Gastroesophageal sphincter (tissue), 4 donors: ENCODE data around the gene CRYBA2. TPM values are rescaled to one million over a fixed set of nuclear protein-coding genes. Genes with fewer than 3 reads are reported as not detected.

Source experiments
- ATAC-seq: fragments of 150-250 bp; one replicate; pipeline ENCODE4 v1.9.1; 2016; ENCODE audit warnings: mild to moderate bottlenecking, moderate library complexity
- H3K27ac ChIP-seq, 4 donors: fragments of 200-600 bp; sonication (generic) in 3 of 4; 1 replicate in 3 of 4; 2 replicates in 1 of 4; pipeline ENCODE4 v1.5.1; 2016 to 2019
- H3K27me3 ChIP-seq: fragments of 200-600 bp; sonication (generic); one replicate; pipeline ENCODE4 v1.5.1; 2019
- H3K36me3 ChIP-seq, 2 donors: fragments of 200-600 bp; sonication (generic); one replicate each; pipeline ENCODE4 v1.5.1; 2019; ENCODE audit warnings: control low read depth in 1 of 2
- H3K4me1 ChIP-seq, 3 donors: fragments of 200-600 bp; sonication (generic); 1 replicate in 2 of 3; 2 replicates in 1 of 3; pipeline ENCODE4 v1.5.1; 2016 to 2019; ENCODE audit warnings: control low read depth in 2 of 3
- H3K4me3 ChIP-seq, 2 donors: fragments of 200-600 bp; sonication (generic); one replicate each; pipeline ENCODE4 v1.5.1; 2019; ENCODE audit warnings: mild to moderate bottlenecking in 1 of 2, moderate library complexity in 1 of 2
- H3K9me3 ChIP-seq, 3 donors: fragments of 200-600 bp; sonication (generic); one replicate each; pipeline ENCODE4 v1.5.1; 2017 to 2019; ENCODE audit warnings: control low read depth in 2 of 3
- EP300 ChIP-seq: sonication (generic); formaldehyde crosslinking; IDR thresholded peaks from one replicate; pipeline ENCODE4 v1.6.1; 2017; ENCODE audit warnings: antibody characterized with exemption, mild to moderate bottlenecking
- POLR2A ChIP-seq, 2 donors: fragments of 450-650 bp; IDR thresholded peaks; one replicate each; pipeline ENCODE4 v1.6.1; 2017; ENCODE audit warnings: antibody characterized with exemption in 2 of 2, mild to moderate bottlenecking in 2 of 2, moderate library complexity in 1 of 2
- POLR2AphosphoS5 ChIP-seq: sonication (generic); formaldehyde crosslinking; IDR thresholded peaks from one replicate; pipeline ENCODE4 v1.6.1; 2017; ENCODE audit warnings: antibody characterized with exemption
- WGBS, 2 donors: methylation state at CpG; one replicate each; pipeline ENCODE4 v1.1.5; 2018; ENCODE audit warnings: low coverage in 1 of 2; 5-methylcytosine and 5-hydroxymethylcytosine counted together
- small RNA-seq, 4 donors: library from RNA; depleted of rRNA; stranded (forward); fragments of <200 nt; gene quantifications; one replicate each; pipeline ENCODE3, GENCODE V24; 2016
- total RNA-seq, 4 donors: library from RNA; depleted of rRNA; stranded (reverse); fragments of >200 nt; gene quantifications; one replicate each; pipeline ENCODE4 v1.1.0, GENCODE V29; 2016
- TF ChIP-seq, protein P1 (sequence below), 4 experiments: fragments of 200-600 bp in 2 of 4; fragments of 450-650 bp in 2 of 4; sonication (generic) in 1 of 4; IDR thresholded peaks; one replicate each; pipeline ENCODE4 v1.5.1; 2017 to 2019; ENCODE audit warnings: antibody characterized with exemption in 4 of 4, mild to moderate bottlenecking in 2 of 4, moderate library complexity in 2 of 4

The CRYBA2 gene
- total RNA-seq, 4 donors from 2014 or later: not detected

DNA sequence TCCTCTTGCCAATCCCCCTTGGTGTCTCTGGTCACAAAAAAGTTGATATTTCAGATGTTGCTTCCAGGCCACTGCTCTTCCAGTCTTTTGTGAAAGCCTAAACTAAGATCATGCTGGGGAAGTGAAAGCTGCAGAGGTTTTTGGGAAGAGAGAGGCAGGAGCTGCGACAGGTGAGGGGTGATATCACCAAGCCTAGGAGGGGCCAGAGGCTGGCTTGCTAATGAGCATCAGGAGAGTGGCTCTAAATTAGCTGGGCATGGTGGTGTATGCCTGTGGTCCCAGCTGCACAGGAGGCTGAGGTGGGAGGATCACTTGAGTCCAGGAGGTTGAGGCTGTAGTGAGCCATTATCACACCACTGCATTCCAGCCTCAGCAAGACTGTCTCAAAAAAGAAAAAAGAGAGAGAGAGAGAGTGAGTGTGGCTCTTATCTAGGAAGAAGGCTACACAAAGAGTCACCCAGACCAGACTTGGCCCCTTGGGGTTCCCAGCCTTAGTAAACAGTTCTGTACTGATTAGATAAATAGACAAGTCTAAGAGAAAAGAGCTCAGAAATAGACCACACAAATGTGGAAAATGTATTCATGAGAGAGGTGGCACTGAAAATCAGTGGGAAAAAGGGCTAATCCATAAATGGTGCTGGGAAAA lies 48.3 kb downstream of the CRYBA2 start:
- Histone ChIP-seq H3K4me3 (no peak overlapping the region), H3K9me3 (no peaks in the 10 kb centered on the region), H3K4me1 (no peaks in the 10 kb centered on the region), H3K27ac (no peak overlapping the region), H3K36me3 (no peaks in the 10 kb centered on the region), H3K27me3 (peaks cover 62% of the 10 kb centered on the region)
- TF ChIP-seq POLR2AphosphoS5: no peak
- TF ChIP-seq EP300: no peak
- no peak for TF ChIP-seq POLR2A (IDR thresholded peaks at IDR 0.05)
- TF ChIP-seq, protein P1, sequence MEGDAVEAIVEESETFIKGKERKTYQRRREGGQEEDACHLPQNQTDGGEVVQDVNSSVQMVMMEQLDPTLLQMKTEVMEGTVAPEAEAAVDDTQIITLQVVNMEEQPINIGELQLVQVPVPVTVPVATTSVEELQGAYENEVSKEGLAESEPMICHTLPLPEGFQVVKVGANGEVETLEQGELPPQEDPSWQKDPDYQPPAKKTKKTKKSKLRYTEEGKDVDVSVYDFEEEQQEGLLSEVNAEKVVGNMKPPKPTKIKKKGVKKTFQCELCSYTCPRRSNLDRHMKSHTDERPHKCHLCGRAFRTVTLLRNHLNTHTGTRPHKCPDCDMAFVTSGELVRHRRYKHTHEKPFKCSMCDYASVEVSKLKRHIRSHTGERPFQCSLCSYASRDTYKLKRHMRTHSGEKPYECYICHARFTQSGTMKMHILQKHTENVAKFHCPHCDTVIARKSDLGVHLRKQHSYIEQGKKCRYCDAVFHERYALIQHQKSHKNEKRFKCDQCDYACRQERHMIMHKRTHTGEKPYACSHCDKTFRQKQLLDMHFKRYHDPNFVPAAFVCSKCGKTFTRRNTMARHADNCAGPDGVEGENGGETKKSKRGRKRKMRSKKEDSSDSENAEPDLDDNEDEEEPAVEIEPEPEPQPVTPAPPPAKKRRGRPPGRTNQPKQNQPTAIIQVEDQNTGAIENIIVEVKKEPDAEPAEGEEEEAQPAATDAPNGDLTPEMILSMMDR (IDR thresholded peaks at IDR 0.05): no peak
- ATAC-seq: no peak
- 75% methylated on average over 1 of the region's 1 CpG; no CpG with 5 or more reads in 1 of the 2 donors for WGBS, 2 donors

Small RNA genes within 50 kb of the gene (small RNA-seq; reads per million reads assigned to genes)
- 5.1 to 65.2 (median 9.7) reads per million in 4 donors for gene MIR375

Other genes with a start within 250 kb of the CRYBA2 start
- 10 to 100 TPM; 20.9 to 29.0 (median 23.5) TPM for gene CYP27A1, start 211.3 kb downstream of the CRYBA2 start, total RNA-seq
- gene PRKAG3, start 161.6 kb downstream of the CRYBA2 start, total RNA-seq: not detected
- 1 to 10 TPM; 1.3 to 4.2 (median 4.0) TPM for gene WNT6, start 133.6 kb downstream of the CRYBA2 start, total RNA-seq
- not detected for gene WNT10A, start 112.6 kb downstream of the CRYBA2 start, total RNA-seq
- under 1 TPM in 2 of 4 donors, not detected in 2; 0.27 to 0.35 TPM for gene CDK5R2, start 33.8 kb downstream of the CRYBA2 start, total RNA-seq
- not detected for gene FEV, start 8.2 kb downstream of the CRYBA2 start, total RNA-seq
- gene CFAP65, start 48.1 kb upstream of the CRYBA2 start, total RNA-seq: not detected
- gene IHH, start 67.5 kb upstream of the CRYBA2 start, total RNA-seq: under 1 TPM in 1 of 4 donors, not detected in 3; 0.23 TPM
- gene NHEJ1, start 167.4 kb upstream of the CRYBA2 start, total RNA-seq: 10 to 100 TPM; 12.8 to 25.5 (median 17.4) TPM
- gene SLC23A3, start 176.6 kb upstream of the CRYBA2 start, total RNA-seq: 1 to 10 TPM in 1 of 4 donors, under 1 TPM in 2, not detected in 1; 0.23 to 1.1 (median 0.27) TPM
- 10 to 100 TPM; 50.6 to 82.0 (median 66.0) TPM for gene CNPPD1, start 183.5 kb upstream of the CRYBA2 start, total RNA-seq
- gene RETREG2, start 184.9 kb upstream of the CRYBA2 start, total RNA-seq: 10 to 100 TPM; 49.8 to 63.7 (median 57.6) TPM
- 10 to 100 TPM; 34.7 to 44.5 (median 37.6) TPM for gene ZFAND2B, start 213.4 kb upstream of the CRYBA2 start, total RNA-seq
- 10 to 100 TPM; 11.4 to 19.6 (median 16.8) TPM for gene ABCB6, start 225.5 kb upstream of the CRYBA2 start, total RNA-seq
- gene ATG9A, start 236.2 kb upstream of the CRYBA2 start, total RNA-seq: 10 to 100 TPM; 39.8 to 82.6 (median 47.0) TPM
- gene ANKZF1, start 236.4 kb upstream of the CRYBA2 start, total RNA-seq: 10 to 100 TPM; 24.3 to 48.4 (median 25.1) TPM